Lower leg skin (tissue), 4 donors: ENCODE data around the gene SMCO2. TPM values are rescaled to one million over a fixed set of nuclear protein-coding genes. Genes with fewer than 3 reads are reported as not detected.

Experiments used
- DNase-seq, 2 donors: peaks; one replicate each; pipeline ENCODE4 v3.0.0-alpha.2; 2019; ENCODE audit warnings: low spot score in 2 of 2
- H3K4me3 ChIP-seq: fragments of 200-600 bp; sonication (generic); 2 replicates; pipeline ENCODE4 v1.5.1; 2017; ENCODE audit warnings: mild to moderate bottlenecking, low read depth; ENCODE audit not compliant: poor library complexity, severe bottlenecking
- CTCF ChIP-seq, 3 donors: fragments of 450-650 bp; IDR thresholded peaks; one replicate each; pipeline ENCODE4 v1.5.1; 2016; ENCODE audit warnings: antibody characterized with exemption in 3 of 3, mild to moderate bottlenecking in 3 of 3, moderate library complexity in 2 of 3
- POLR2A ChIP-seq, 2 donors: fragments of 450-650 bp; IDR thresholded peaks; one replicate each; pipeline ENCODE4 v1.6.1; 2016 to 2017; ENCODE audit warnings: antibody characterized with exemption in 2 of 2, mild to moderate bottlenecking in 1 of 2, moderate library complexity in 1 of 2
- WGBS, 2 donors: methylation state at CpG; one replicate each; pipeline ENCODE4 v1.1.5; 2018; 5-methylcytosine and 5-hydroxymethylcytosine counted together
- intact Hi-C: fragments of 100-400 bp; cut with DNase I; formaldehyde crosslinking; loops from one replicate; pipeline ENCODE4 v1.15.0; 2023; ENCODE audit warnings: low total_unique reads
- total RNA-seq, 4 donors: library from RNA; depleted of rRNA; stranded (reverse); fragments of >200 nt; gene quantifications; one replicate each; pipeline ENCODE4 v1.1.0, GENCODE V29; 2016

The SMCO2 gene
- total RNA-seq, 4 donors from 2014 or later = not detected

DNA sequence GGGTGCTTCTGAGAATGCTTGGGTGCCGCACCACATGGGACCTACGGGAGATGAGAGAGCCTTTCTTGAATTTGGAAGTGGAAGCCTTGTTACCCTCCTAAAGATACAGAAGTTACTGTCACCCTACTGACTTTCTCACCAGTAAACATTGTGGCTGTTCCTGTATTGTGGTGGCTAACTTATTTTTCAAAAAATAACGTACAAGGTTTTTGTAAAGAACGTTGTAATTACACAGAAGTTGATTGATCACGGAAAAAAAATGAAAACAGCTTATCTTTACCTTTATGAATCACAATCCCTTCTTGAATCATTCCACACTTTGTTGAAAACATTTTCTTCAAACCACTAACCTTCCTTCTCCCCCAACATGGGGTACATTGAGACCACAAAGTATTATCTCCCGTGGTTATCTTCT lies 55.5 kb downstream of the SMCO2 start:
- 92 to 93% methylated on average over 6 of the region's 6 CpGs for WGBS, 2 donors
- no peak overlapping the region for H3K4me3 ChIP-seq
- intact Hi-C loops = no loop called here
- TF ChIP-seq POLR2A (IDR thresholded peaks at IDR 0.05) (no peak), CTCF (IDR thresholded peaks at IDR 0.05) (no peak)
- no peak for DNase-seq

- TF ChIP-seq CTCF (IDR thresholded peaks at IDR 0.05) (no peak), POLR2A (IDR thresholded peaks at IDR 0.05) (no peak)
- DNase-seq = no peak
- no peak overlapping the region for H3K4me3 ChIP-seq
- intact Hi-C loops = no loop called here
- WGBS, 2 donors = 81 to 88% methylated on average over 2 of the region's 2 CpGs
Measured at GRCh38 chr12:27504507-27504906, 58.0 kb downstream of the SMCO2 start.

DNA sequence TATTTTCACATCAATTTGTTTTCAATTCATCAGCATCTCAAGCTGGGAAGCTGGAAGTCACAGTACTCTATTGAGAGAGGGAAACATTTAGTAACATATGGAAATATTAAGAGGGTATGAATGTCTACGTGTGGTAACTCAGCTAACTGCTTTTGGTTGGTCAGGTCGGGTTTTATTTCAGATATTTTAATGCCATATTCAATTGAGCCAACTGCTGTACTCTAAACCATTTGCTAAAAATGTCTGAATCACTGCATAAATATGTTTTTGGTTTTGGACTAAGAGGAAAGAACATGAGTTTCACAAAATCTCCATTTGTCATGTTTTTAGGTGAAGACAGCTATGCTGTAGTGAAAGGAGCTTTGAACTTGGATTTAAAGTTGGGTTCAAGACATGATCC lies 58.6 kb downstream of the SMCO2 start:
- H3K4me3 ChIP-seq = no peak overlapping the region
- intact Hi-C loops = no loop called here
- no peak for DNase-seq
- no peak for TF ChIP-seq CTCF (IDR thresholded peaks at IDR 0.05)
- TF ChIP-seq POLR2A (IDR thresholded peaks at IDR 0.05) = no peak
- WGBS, 2 donors = 71 to 73% methylated on average over 2 of the region's 2 CpGs

- no peak for DNase-seq
- no peak for TF ChIP-seq POLR2A (IDR thresholded peaks at IDR 0.05)
- no peak for TF ChIP-seq CTCF (IDR thresholded peaks at IDR 0.05)
- H3K4me3 ChIP-seq = no peak overlapping the region
- intact Hi-C loops = no loop called here
Measured at GRCh38 chr12:27505761-27506160, 59.2 kb downstream of the SMCO2 start.

GRCh38 chr12:27506645-27507189 lies 60.2 kb downstream of the SMCO2 start:
- intact Hi-C loops = no loop called here
- WGBS, 2 donors = 82 to 97% methylated on average over 2 of the region's 2 CpGs
- TF ChIP-seq POLR2A (IDR thresholded peaks at IDR 0.05) (no peak), CTCF (IDR thresholded peaks at IDR 0.05) (no peak)
- no peak overlapping the region for H3K4me3 ChIP-seq
- DNase-seq = no peak

DNA sequence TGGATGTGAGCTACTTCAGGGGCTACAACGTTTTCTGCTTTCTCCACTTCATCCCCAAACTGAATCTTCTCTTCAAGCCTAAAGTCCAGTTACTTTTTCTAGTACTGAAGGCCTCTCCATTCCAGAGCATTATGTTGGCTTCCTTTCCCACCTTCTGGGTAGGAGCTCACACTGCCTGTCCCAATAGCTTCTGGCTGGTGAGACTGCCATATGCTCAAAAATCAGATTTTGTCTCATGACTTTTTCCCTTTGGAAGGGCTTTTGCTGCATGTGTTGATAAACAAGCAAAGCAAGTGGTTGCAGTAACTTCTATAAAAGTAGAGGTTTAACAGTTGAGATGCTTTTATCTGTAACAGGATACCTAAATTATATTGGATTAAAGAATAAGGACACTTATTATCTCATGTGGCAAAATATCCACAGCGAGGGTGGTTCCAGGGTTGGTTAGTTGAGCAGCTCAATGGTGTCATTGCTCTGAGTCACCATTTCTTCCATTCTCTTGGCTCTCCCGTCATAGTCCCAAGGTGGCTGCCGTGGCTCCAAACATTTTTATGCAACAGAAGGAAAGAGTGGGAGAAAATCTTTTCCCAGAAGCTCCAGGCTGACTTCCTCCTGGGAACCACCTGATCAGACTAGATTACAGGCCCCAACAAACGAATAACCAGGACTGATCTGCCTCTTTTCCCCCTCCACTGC lies 62.3 kb downstream of the SMCO2 start:
- intact Hi-C loops = no loop called here
- no peak for TF ChIP-seq POLR2A (IDR thresholded peaks at IDR 0.05)
- 79 to 85% methylated on average over 5 of the region's 5 CpGs for WGBS, 2 donors
- H3K4me3 ChIP-seq = no peak overlapping the region
- DNase-seq = no peak
